ENCODE results near the gene CTBP2.

The CTBP2 gene

DNA sequence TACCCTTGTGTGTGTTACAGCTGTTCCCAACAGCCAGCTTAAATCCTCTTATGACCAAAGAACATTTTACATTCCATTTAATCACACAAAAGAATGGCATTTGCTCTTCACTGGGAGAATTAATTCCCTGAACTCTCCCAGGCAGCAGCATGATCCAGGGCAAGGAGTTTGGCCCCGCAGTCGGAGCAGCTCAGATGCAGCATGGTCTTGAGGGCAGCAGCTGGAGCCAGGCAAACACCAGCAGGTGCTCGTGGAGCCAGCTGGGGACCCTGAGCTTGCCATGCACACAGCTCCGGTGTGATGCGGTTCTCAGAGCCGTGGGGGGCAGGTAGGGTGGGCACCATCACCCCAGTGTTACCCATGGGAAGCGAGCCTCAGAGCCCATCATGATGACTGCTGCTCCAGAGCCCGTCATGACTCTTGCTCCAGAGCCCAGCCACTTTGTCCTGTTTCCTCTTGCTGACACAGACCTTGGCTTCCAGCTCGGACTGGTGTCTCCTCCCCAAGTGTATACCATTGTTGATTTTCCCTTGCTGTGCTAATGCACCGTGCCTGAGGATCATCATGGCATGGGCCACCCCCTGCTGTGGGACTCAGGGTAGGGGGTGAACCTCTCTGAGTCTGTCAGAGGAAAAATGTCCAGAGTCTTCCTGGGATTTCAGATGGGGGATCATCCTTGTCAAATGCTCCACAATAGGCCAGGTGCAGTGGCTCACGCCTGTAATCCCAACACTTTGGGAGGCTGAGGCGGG, 142.6 kb downstream of the CTBP2 start:
- DNase-seq, result no peak

DNA sequence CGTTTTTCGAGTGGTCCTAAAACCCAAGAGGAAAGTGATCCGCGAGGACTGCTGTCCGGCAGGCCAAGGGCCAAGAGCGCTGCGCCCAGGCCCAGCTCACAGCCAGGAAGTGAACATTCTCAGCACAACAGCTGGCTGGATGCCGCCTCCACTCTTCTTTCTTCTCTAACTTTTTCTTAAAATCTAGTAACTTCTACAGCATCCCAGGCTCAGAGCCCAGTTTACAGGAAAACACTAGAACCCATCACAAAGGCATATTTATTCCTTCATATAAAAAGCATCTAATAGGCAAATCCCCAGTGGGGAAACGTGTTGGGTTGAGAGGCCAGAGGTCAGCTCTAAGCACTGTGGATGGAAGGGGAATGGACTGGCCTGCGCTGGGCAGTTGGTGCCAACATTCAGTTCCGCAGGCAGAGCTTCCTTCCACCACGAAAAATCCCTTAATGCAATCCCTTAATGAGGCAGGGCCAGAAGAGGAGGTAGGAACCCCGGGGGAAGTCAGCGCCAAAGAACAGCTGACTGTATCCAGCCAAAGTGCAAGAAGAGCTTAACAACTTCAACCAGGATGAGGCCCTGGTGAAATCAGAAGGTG, 143.7 kb downstream of the CTBP2 start:
- DNase-seq, result no peak

DNA sequence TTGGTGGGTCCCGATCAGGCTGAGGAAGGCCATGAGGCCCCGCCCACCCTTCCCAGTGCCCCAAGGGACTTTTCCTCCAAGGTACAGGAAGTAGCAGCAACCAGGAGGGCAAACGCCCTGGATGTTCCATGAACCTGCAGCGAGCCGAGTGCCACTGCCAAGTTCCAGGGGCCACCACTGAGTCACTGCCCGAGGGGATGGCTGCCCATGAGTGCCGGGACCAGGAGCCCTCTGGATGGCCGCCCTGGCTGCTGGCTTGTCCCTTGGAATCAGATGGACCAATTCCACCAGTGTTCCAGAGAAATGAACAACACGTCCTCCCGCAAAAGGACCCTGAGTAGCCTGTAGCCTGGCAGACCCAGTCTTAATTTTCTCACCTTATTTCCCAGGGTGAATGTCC, 144.2 kb downstream of the CTBP2 start:
- no peak for DNase-seq

- no peak for DNase-seq
Observed at GRCh38 chr10:125015356-125015944, 144.9 kb downstream of the CTBP2 start.

GRCh38 chr10:125014836-125015355, 145.5 kb downstream of the CTBP2 start:
- DNase-seq, result no peak

DNA sequence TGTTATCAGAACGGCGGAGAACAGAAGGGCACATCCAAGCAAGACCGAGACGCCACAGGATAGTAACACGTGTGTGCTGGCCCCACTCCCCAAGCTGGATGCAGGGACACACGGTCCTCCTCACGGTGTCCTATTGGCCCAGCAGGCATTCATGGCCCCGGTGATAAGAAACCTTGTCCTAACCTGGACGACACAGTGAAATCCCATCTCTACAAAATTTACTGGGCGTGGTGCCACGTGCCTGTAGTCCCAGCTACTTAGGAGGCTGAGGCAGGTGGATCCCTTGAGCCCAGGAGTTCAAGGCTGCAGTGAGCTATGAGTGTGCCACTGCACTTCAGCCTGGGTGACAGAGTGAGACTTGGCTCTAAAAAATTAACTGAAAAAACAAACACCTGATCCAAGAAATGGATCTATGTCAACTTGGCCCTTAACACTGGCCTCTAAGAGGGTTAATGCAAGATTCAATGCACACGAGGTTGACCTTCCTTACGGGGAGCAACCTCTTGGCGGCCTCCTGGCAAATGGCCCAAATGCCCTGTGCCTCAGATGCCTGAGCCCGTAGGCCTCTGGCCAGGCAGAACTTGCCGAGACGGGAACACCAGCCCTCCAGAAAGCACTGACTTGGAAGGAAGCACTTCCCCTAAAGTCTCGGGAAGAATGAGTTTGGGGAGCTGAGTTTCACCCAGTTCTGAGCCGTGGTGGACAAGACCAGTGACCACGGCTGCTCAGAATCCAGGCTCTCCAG, 146.1 kb downstream of the CTBP2 start:
- no peak for DNase-seq

- DNase-seq, result no peak
Observed at GRCh38 chr10:125013529-125013872, 146.9 kb downstream of the CTBP2 start.

DNA sequence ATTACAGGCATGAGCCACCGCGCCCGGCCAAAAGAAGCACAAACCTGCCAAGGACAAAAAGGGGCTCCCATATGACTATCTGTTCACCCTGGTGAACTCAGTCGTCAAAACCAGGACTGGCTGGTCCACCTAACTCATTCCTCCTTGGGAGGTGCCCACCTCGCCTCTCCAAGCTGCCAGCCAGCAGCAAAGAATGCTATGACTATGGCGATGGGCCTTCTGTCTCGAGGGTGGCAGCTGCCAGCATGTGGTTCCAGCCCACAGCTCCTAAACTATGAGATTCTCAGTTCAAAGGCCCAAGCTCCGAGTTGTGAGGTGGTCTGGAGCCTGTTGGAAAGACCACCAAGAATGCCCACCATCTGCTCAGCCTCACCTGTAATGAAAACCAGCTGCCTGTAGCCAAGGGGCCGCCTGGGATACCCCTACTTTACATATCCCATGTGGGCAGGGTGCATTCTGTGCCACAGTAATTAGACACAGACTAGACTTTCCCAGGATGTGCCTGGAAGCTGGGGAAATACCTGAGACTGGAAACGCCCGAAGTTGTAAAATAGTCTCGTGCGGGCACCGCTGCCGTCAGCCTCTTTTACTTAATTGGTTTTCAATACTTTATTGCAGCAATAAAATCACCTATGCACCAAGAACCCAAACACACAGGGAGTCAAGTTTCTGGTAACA, 147.4 kb downstream of the CTBP2 start:
- DNase-seq, result no peak

DNA sequence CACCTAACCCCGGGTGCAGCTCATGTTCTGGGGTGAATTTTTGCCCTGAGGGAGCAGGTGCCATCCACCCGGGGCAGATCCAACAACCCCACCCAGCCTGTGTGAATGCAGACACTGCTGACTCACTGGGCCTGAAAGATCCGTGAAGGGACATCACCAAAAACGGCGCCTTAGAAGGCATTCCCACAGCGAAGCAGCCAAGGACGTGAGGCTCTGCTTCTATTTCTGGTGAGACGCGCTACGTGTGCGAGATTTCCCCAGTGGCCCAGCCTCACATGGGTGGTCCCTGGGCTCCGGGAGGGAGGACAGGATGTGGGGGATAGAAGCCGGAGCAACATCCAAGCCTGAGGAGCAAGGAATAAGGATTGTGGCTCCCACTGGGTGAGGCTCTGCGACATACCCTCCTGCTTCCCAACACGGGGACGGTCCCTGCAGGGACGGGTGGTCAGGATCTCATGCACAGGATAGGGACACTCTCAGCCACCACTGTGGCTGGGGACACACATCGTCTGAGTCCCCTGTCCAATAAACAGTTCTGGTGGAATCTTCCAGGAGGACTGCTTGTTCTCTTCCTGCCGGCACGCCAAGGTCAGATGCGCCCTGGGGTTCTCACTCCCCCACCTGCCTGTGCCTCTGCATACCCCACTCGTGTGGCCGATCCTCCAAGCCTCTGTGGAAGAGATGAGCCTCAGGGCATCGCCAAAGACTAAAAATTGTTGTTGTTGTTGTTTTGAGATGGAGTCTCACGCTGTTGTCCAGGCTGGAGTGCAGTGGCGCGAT, 148.2 kb downstream of the CTBP2 start:
- no peak for DNase-seq

DNA sequence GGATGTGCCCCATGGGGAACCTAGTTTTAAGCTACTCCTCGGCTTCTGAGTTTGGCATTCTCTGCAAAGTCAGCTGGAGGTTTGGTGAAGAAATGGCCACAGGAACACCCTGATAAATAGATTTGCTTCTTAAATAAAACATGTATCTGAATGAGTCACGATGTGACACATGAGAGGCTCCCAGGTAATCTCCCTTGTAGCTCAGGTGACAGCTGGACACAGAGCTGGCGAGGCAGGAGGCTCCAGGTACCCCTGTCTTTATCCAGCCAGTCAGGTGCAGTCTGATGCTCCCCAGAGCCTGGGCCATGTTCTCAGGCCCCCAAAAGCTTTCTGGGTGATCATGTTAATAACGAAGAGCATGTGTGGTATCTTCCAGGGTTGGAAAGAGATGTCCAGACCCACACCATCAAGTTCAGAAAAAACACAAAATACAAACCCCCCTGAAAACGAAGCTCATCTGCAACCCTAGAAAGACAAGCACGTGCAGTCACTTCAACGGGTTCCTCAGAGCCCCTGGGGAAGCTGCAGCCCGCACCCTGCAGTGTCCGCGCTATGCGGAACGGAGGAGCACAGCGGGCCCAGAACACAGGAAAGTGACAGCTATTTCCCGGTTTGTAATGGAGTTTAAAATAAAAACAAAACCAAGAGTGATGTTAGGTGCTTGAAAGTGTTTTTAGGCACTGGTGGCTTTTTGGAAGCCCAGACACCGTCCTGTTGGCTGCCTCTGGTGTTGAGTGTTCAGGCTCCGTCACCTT, 149.0 kb downstream of the CTBP2 start:
- DNase-seq, result no peak

DNA sequence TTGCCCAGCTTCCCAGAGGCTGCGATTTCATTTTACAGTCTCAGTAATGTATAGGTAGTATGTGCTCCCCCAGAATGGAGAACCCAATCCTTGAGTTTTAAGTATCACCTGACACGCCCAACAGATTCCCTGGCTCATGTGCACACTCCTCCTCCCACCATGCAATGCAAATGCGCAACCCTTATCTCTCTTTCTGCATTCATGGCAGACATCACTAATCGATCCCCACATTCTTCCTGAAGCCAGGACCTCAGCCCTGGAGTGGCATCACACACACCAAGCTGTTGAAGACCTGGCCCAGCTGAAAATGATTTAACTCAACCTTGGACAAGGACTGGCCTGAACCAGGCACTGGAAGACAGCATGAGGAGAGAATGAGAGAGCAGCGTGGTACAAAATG, 150.0 kb downstream of the CTBP2 start:
- no peak for DNase-seq

DNA sequence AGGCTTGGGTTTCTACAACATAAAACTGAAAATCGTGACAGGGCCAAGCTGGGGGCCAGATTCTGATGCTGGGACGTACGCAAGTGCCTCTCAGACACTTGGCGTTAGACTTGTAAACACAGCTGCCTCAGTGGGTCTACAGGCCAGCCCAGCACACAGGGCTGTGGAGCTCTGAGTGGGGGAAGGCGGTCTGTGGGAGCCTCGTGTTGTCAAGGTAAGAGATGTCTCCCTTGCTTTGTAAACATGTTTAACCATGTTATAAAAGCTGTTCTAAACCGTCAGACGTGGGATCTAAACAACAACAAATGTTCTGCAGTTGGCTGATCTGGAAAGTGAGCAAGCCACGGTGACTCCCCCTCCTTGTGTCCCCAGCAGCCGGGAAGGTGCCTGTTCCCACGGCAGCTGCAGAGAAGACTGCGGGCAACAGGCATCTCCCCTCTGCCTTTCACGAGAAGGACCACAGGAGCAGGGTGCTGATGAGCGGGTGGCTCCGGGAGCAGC, 150.7 kb downstream of the CTBP2 start:
- no peak for DNase-seq

- DNase-seq, result no peak
Observed at GRCh38 chr10:125008689-125009638, 151.4 kb downstream of the CTBP2 start.

- DNase-seq, result no peak
Observed at GRCh38 chr10:125007436-125007835, 152.9 kb downstream of the CTBP2 start.

GRCh38 chr10:125006921-125007426, 153.4 kb downstream of the CTBP2 start:
- no peak for DNase-seq

- no peak for DNase-seq
Observed at GRCh38 chr10:125006188-125006680, 154.1 kb downstream of the CTBP2 start.

DNA sequence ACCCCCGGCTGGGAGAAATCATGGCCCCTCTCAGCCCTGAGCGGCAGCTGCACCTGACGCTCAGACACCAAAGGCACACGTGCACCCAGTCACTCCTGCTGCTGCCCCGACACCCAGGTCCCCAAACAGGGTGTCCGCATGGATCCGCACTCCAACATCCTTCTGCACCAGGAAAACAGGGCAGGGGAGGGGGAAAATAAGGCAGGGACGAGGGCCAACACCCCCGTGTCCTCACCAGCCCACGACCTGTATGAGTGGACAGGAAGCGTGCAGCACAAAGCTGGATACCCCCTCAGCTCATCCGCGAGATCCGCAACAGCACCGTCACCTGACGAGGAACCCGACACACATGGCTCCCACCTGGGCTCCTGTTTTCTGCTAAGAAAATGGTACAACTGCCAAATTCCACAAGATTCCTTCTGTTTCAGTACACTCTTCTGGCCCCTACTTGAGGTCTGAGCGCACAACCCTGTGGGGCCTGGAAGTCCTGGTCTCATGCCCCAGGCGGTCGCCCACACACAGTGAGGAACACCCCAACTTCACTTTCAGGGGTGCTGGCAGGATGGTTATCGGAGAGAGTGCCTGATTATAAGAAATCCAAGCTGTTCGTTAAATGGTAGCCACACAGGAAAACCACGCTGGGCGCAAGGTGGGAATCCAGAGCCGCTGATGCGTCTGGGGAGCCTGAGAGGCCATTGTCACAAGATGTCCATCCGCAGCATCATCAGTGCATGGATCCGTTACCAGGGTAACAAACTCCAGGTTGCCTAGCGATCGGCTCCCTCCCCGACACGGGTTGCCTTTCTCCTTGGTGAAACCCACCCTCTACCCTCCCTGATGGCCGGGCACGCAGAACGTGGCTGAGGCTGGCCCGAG, 154.8 kb downstream of the CTBP2 start:
- no peak for DNase-seq

- DNase-seq, result no peak
Observed at GRCh38 chr10:125004571-125005311, 155.6 kb downstream of the CTBP2 start.

All from DMS153 (cell line).